Left ventricle myocardium inferior (tissue), 1 donor: ENCODE results near the gene STK4. TPM values are rescaled to one million over a fixed set of nuclear protein-coding genes. Genes with fewer than 3 reads are reported as not detected.

Source experiments
- DNase-seq: peaks from one replicate; pipeline ENCODE4 v3.0.0-alpha.2; 2020
- H3K27ac ChIP-seq: fragments of 200-600 bp; replicated peaks from 2 replicates; pipeline ENCODE4 v1.8.0; 2021
- H3K27me3 ChIP-seq: fragments of 200-600 bp; 2 replicates; pipeline ENCODE4 v1.8.0; 2021; ENCODE audit warnings: low read depth
- H3K36me3 ChIP-seq: fragments of 200-600 bp; 2 replicates; pipeline ENCODE4 v1.8.0; 2021
- H3K4me1 ChIP-seq: fragments of 200-600 bp; 2 replicates; pipeline ENCODE4 v1.8.0; 2021
- H3K4me3 ChIP-seq: fragments of 200-600 bp; 2 replicates; pipeline ENCODE4 v1.8.0; 2021; ENCODE audit warnings: mild to moderate bottlenecking, moderate library complexity
- H3K9me3 ChIP-seq: fragments of 200-600 bp; replicated peaks from 2 replicates; pipeline ENCODE4 v1.8.0; 2021
- intact Hi-C: fragments of 100-400 bp; cut with micrococcal nuclease; formaldehyde crosslinking; loops from one replicate; pipeline ENCODE4 v1.11.0; 2022
- long read RNA-seq: library from polyadenylated mRNA; unstranded; transcript quantifications from one replicate; pipeline ENCODE4 v2.0.0, GENCODE V29; 2021
- total RNA-seq: library from RNA; stranded (reverse); fragmentation: NEBNext Ultra II Directional; extraction: Animal tissue kit (Norgen Biotek cat#: 25700); gene quantifications from one replicate; pipeline ENCODE4 v1.2.1, GENCODE V29; 2021
- TF ChIP-seq, protein P1 (sequence below): fragments of 200-600 bp; IDR thresholded peaks from 2 replicates; pipeline ENCODE4 v1.8.0; 2021; ENCODE audit warnings: antibody characterized with exemption, mild to moderate bottlenecking, borderline replicate concordance
- donor health status: DM: no; HTN: yes; CAD: no; lungs with severe emphysema.

Gene STK4
- total RNA-seq: 9.8 TPM
- long read RNA-seq, full-length matches to known transcripts: 1 of 5 reads
- long read RNA-seq, partial matches to known transcripts: 0 of 5 reads
- long read RNA-seq, other reads (novel, unspliced or antisense): 4 of 5 reads

DNA sequence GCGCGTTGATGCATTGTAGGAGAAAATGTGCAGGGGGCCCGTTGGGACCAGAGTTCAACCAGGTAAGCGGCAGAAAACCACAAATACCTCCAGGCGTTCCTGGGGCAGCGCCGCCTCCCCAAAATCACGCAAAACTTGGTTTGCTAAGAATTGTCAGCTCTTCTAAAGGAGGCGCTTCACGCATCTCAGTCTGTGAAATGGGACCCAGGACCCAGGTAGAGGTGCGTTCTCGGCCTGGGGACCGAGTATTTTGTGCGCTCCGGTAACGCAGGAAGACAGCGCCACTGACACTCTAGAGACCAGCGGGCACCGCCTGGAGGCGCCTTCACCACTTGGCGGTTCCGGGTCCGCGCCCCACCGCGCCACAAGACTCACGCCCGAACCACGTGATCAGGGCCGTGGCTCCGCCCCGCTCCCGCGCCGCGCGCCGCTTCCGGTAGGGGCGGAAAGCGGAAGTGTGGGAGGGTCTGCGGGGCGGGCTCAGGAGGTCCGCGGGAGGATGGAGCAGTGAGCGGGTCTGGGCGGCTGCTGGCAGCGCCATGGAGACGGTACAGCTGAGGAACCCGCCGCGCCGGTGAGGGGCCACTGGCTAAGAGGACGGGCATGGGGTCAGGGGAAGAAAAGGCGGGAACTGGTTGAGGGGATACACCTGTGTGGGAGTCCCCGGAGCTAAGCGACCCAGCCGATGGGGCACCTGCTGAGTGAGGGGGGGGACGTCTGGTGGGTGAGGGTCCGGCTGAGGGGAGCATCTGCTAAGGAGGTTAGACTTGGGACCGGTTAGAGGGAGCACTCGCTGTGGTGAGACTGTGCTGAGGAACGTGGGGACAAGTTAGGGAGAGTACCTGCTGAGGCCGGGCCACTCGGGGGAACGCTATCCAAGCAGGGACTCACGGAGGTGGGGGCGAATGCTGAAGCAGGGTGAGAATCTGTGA, at the start of gene STK4:
TSS of gene STK4 (plus strand) at position 483 of the 932 bp plus-strand sequence. CDS start at position 540, 57 bp downstream.
- Histone ChIP-seq H3K4me3 (peak within 1 kb of the TSS; percentile 95), H3K27ac (peak within 1 kb of the TSS; percentile 90), H3K27me3 (no peaks in the 10 kb centered on the region), H3K36me3 (no peaks in the 10 kb centered on the region), H3K4me1 (peaks cover 48% of the 10 kb centered on the region), H3K9me3 (no peaks in the 10 kb centered on the region)
- peak; percentile 95 for DNase-seq
- intact Hi-C loops: no loop called here
- TF ChIP-seq, protein P1, sequence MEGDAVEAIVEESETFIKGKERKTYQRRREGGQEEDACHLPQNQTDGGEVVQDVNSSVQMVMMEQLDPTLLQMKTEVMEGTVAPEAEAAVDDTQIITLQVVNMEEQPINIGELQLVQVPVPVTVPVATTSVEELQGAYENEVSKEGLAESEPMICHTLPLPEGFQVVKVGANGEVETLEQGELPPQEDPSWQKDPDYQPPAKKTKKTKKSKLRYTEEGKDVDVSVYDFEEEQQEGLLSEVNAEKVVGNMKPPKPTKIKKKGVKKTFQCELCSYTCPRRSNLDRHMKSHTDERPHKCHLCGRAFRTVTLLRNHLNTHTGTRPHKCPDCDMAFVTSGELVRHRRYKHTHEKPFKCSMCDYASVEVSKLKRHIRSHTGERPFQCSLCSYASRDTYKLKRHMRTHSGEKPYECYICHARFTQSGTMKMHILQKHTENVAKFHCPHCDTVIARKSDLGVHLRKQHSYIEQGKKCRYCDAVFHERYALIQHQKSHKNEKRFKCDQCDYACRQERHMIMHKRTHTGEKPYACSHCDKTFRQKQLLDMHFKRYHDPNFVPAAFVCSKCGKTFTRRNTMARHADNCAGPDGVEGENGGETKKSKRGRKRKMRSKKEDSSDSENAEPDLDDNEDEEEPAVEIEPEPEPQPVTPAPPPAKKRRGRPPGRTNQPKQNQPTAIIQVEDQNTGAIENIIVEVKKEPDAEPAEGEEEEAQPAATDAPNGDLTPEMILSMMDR: peak; percentile 64

DNA sequence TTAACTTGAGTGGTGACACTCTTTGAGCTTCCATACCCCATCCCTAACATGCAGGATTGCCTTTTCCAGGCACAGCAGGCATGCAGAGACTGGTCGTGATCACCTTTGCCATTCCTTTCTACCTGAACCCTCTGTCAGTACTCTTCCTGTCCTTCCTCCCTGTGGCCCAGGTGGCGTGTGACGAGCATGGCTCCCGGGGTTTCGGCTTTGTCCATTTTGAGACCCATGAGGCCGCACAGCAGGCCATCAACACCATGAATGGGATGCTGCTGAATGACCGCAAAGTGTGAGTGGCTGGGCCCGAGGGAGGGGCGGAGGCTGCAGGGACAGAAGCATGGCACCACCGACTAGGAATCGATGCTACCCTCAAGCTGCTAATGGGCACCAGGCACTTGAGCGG, 49.7 kb upstream of the STK4 start:
- intact Hi-C loops: no loop called here
- Histone ChIP-seq H3K27me3 (no peaks in the 10 kb centered on the region), H3K36me3 (peaks cover 4% of the 10 kb centered on the region), H3K4me3 (no peak overlapping the region), H3K27ac (no peak overlapping the region), H3K4me1 (no peaks in the 10 kb centered on the region), H3K9me3 (no peaks in the 10 kb centered on the region)
- TF ChIP-seq, protein P1: no peak
- no peak for DNase-seq

DNA sequence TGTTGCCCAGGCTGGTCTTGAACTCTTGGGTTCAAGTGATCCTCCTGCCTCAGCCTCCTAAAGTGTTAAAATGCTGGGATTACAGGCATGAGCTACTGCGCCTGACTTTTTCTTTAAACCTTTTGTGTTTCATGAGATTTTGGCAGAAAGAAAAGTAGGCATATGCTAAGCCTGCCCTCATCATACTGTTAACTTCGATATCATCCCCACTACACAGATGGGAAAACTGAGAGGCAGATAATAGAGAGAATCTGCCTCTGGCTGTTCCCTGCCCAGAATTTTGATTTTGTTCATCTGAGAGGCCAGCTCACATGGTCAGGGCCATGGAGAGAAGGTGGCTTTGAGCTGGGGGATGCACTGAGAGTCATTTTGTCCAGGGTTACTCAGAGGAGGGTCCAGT, 48.9 kb upstream of the STK4 start:
- Histone ChIP-seq H3K4me1 (no peaks in the 10 kb centered on the region), H3K4me3 (no peak overlapping the region), H3K36me3 (peaks cover 4% of the 10 kb centered on the region), H3K27me3 (no peaks in the 10 kb centered on the region), H3K27ac (no peak overlapping the region), H3K9me3 (no peaks in the 10 kb centered on the region)
- no peak for DNase-seq
- intact Hi-C loops: no loop called here
- TF ChIP-seq, protein P1: no peak

DNA sequence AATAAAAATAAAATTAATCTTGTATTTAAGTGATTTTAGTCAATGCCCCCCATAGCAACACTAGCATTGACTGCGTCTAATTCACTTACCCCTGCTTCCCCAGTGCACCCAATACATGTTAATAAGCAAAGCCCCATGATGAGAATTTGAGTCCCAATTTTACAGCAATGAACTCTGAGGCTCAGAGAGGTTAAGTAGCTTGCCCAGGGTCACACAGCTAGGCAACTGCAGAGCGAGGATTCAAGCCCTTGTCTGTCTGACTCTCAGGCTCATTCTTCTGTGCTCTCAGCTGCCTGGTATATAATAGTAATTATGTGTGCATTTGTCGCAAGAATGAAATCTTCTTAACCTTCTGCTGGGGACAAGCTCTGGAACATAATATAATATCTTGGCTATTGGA, 48.0 kb upstream of the STK4 start:
- H3K27me3 ChIP-seq: no peaks in the 10 kb centered on the region
- intact Hi-C loops: no loop called here
- H3K36me3 ChIP-seq: peaks cover 4% of the 10 kb centered on the region
- H3K9me3 ChIP-seq: no peaks in the 10 kb centered on the region
- H3K4me3 ChIP-seq: no peak overlapping the region
- TF ChIP-seq, protein P1: no peak
- DNase-seq: no peak
- H3K4me1 ChIP-seq: no peaks in the 10 kb centered on the region
- no peak overlapping the region for H3K27ac ChIP-seq

DNA sequence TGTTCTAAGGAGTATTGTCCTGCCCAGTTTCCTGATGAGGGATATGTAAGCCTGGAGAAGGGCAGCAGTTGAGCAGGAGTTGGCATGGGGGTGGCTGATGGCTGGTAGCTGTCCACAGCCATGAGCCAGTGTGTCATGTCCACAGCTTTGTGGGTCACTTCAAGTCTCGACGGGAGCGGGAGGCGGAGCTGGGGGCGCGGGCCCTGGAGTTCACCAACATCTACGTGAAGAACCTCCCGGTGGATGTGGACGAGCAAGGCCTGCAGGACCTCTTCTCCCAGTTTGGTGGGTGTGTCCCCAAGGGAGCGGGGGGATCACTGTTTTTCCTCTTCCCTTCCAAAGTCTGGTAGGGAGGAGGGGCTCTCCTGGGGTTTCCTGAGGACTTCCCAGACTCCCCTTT, 47.6 kb upstream of the STK4 start:
- TF ChIP-seq, protein P1: no peak
- Histone ChIP-seq H3K27ac (no peak overlapping the region), H3K9me3 (no peaks in the 10 kb centered on the region), H3K36me3 (peaks cover 7% of the 10 kb centered on the region), H3K27me3 (no peaks in the 10 kb centered on the region), H3K4me1 (no peaks in the 10 kb centered on the region), H3K4me3 (no peak overlapping the region)
- intact Hi-C loops: no loop called here
- DNase-seq: no peak
